Bronchial epithelial cell (primary cell): ENCODE results near the gene BTC. TPM values are rescaled to one million over a fixed set of nuclear protein-coding genes. Genes with fewer than 3 reads are reported as not detected.

Experiments
- DNase-seq: peaks from one replicate; pipeline ENCODE4 v3.0.0-alpha.2; 2010; ENCODE audit warnings: low read depth
- FAIRE-seq: peaks from 2 replicates; lab custom pipeline; 2011; peaks lifted over from hg19 to GRCh38; lab: Jason Lieb, UNC
- H3K27me3 ChIP-seq: 2 replicates; pipeline ENCODE4 v1.5.1; 2011; ENCODE audit warnings: low read length; ENCODE audit not compliant: control insufficient read depth, insufficient read depth
- H3K36me3 ChIP-seq: 2 replicates; pipeline ENCODE4 v1.5.1; 2011; ENCODE audit warnings: low read length; ENCODE audit not compliant: control insufficient read depth, insufficient read depth
- H3K4me3 ChIP-seq: 2 replicates; pipeline ENCODE4 v1.5.1; 2011; ENCODE audit warnings: mild to moderate bottlenecking, low read depth, low read length, control low read depth
- total RNA-seq: library from RNA; depleted of rRNA; stranded (reverse); fragments of >200 nt; gene quantifications from 2 replicates; pipeline ENCODE4 v1.2.1, GENCODE V29; 2014
- TF ChIP-seq, protein P1 (sequence below): IDR thresholded peaks from 2 replicates; pipeline ENCODE4 v1.5.1; 2011; ENCODE audit warnings: mild to moderate bottlenecking, moderate library complexity, low read length, control low read depth, inconsistent platforms; ENCODE audit not compliant: insufficient read depth, severe bottlenecking

Gene BTC, protein sequence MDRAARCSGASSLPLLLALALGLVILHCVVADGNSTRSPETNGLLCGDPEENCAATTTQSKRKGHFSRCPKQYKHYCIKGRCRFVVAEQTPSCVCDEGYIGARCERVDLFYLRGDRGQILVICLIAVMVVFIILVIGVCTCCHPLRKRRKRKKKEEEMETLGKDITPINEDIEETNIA
- 1.1 and 2.4 TPM in 2 replicates for total RNA-seq

DNA sequence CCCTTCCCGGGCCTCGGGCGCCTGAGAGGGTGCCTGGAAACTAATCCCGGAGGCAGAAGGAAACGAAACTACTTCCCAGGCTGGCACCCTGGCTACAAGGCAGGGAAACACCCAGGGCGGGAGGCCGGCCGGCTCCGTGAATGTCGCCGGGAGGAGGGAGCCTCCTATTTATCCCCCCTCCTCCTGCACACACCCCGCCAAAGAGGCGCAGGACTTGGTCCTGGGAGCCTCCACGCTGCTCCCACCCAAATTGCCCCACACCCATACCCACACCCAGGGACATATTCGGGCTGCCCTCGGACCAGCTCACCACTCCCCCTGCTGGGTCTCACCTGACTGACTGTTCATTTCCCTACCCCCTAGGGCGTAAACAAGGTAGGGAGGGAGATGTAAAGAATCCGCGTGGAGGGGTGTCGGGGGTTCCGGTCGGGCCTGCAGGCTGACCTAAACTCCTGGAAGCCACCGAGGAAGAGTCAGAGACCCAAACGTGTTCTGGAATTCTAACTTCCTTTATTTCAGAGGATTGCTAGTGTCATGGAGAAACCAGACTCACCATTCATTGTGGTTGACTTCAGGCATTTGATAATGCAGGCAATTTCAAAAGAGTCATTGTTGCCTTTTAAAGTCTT is at the start of gene BTC:
BTC (minus strand) TSS at position 142 of the 629 bp plus-strand sequence. CDS start 198 bp downstream, outside the sequence.
- H3K36me3 ChIP-seq: no peaks in the 10 kb centered on the region
- no peak for FAIRE-seq
- peak; percentile 63 for DNase-seq
- H3K27me3 ChIP-seq: no peaks in the 10 kb centered on the region
- peak within 1 kb of the TSS; percentile 77 for H3K4me3 ChIP-seq
- TF ChIP-seq, protein P1, sequence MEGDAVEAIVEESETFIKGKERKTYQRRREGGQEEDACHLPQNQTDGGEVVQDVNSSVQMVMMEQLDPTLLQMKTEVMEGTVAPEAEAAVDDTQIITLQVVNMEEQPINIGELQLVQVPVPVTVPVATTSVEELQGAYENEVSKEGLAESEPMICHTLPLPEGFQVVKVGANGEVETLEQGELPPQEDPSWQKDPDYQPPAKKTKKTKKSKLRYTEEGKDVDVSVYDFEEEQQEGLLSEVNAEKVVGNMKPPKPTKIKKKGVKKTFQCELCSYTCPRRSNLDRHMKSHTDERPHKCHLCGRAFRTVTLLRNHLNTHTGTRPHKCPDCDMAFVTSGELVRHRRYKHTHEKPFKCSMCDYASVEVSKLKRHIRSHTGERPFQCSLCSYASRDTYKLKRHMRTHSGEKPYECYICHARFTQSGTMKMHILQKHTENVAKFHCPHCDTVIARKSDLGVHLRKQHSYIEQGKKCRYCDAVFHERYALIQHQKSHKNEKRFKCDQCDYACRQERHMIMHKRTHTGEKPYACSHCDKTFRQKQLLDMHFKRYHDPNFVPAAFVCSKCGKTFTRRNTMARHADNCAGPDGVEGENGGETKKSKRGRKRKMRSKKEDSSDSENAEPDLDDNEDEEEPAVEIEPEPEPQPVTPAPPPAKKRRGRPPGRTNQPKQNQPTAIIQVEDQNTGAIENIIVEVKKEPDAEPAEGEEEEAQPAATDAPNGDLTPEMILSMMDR: peak; percentile 75

DNA sequence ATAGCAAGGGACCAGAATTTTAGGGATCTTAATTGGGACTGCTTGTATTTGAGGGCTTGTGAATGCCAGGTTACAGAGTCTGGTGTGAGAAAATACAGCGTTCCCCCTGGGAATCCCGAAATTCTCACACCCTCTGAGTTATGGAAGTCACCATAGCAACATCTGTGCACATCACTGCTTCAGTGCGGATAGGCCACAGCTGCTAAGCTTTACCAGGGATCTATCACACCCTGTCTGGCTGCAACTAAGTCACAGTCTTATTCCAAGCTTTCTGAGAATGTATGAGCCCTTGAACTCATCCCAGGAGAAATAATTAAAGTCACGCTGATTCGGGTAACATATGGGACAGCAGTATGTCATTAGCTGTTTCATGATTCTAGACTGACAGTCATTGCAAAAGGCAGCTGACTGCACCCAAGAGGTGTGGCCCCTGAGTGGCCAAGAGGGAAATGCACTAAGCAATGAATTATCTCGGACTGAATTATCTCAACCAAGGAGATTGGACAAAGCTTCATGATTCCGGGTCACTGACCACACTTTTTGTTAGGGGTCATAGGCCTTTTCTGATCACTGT is 46.7 kb upstream of the BTC start:
- no peaks in the 10 kb centered on the region for H3K27me3 ChIP-seq
- TF ChIP-seq, protein P1: no peak
- FAIRE-seq: no peak
- DNase-seq: no peak
- no peak overlapping the region for H3K4me3 ChIP-seq
- H3K36me3 ChIP-seq: no peaks in the 10 kb centered on the region

DNA sequence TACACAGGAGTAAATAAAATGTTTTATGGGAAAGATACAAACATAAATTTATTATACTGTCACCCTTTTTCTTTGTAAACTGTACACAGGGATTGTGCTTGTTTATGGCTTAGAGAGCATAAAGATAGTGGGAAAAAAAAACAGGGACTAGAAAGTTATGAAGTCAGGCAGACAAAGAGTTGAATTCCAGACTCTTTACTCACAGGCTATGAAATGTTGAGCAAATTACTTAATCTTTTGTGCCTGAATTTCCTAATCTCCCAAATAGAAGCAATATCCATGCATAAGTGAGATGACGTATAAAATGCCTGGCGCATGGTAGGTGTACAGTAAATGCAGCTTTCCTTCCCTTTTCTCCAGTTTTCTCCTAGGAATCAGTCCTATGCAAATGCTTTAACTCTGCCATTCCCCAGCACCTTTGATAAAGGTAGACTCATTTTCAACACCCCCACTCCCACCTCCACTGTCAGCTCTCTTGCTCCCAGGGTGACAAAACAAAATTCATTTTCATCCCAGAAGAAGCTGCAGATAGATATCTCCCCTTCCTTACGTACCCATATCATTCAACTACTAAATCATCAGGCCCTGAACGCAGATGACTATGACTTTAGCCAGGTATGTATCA is 44.5 kb upstream of the BTC start:
- FAIRE-seq (no peak), DNase-seq (peak; percentile 89)
- TF ChIP-seq, protein P1: no peak

DNA sequence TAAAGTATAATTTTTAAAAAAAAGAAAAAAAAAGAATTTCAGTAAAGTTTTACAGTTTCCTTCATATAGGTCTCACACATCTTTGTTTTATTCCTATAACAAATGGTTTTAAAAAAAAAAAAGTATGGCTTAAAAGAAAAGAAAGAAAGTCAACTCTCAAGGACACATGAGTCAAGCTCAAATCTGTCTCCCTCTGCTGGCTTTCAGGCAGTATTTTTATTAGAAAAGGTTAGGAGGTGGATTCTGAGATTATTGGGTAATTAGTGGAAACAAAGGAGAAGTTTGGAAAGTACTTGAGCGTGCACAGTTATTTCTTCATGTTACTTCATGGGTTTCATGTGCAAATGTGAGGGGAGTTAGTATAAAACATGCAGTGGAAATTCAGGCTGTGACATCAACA is 36.6 kb upstream of the BTC start:
- TF ChIP-seq, protein P1: peak; percentile 11
- Histone ChIP-seq H3K4me3 (no peak overlapping the region), H3K36me3 (no peaks in the 10 kb centered on the region), H3K27me3 (no peaks in the 10 kb centered on the region)
- FAIRE-seq: no peak
- no peak for DNase-seq

More for the DNA sequence above, 44.5 kb upstream of the BTC start:
- Histone ChIP-seq H3K27me3 (no peaks in the 10 kb centered on the region), H3K4me3 (no peak overlapping the region), H3K36me3 (no peaks in the 10 kb centered on the region)

DNA sequence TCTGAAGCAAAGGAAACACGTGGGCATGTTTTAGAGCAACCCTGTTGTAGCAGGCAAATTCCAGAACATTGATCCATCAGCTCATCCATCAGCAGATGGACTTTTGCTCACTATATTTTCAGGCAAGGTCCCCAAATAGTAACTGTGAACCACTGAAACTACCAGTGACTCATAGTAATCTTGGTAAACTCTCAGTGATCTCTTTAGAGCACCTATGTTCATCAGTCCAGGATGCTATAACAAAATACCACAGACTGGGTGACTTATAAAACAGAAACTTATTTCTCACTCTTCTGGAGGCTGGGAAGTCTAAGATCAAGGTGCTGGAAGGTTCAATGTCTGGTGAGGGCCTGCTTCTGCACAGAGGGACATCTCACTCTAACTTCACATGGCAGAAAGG is 28.9 kb upstream of the BTC start:
- no peaks in the 10 kb centered on the region for H3K36me3 ChIP-seq
- TF ChIP-seq, protein P1: no peak
- FAIRE-seq (no peak), DNase-seq (no peak)
- no peaks in the 10 kb centered on the region for H3K27me3 ChIP-seq
- no peak overlapping the region for H3K4me3 ChIP-seq
